Measurements from ENCODE around the gene JAG2.

DNA sequence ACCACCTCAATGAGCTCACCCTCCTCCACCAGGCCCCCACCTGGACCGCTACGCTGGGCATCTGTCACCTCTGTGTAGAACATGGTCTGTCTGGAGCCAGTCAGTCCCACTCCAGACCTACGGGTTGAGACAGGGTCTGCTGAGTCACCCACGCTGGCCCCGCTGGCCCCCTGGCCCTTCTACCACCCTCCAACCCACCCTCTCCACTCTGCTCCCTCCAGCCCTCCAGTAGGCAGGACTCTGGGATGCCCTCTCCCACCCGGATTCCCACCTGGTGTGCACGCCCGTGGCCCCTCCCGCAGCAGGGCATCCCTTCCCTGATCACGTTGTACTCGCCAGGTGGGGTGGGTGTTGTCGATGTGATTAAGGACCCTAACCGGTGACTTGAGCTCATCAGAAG is 4.6 kb upstream of the JAG2 start:
- no peak for TF ChIP-seq POLR2A (IDR thresholded peaks at IDR 0.05)
- TF ChIP-seq, protein P1, sequence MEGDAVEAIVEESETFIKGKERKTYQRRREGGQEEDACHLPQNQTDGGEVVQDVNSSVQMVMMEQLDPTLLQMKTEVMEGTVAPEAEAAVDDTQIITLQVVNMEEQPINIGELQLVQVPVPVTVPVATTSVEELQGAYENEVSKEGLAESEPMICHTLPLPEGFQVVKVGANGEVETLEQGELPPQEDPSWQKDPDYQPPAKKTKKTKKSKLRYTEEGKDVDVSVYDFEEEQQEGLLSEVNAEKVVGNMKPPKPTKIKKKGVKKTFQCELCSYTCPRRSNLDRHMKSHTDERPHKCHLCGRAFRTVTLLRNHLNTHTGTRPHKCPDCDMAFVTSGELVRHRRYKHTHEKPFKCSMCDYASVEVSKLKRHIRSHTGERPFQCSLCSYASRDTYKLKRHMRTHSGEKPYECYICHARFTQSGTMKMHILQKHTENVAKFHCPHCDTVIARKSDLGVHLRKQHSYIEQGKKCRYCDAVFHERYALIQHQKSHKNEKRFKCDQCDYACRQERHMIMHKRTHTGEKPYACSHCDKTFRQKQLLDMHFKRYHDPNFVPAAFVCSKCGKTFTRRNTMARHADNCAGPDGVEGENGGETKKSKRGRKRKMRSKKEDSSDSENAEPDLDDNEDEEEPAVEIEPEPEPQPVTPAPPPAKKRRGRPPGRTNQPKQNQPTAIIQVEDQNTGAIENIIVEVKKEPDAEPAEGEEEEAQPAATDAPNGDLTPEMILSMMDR (IDR thresholded peaks at IDR 0.05) = no peak
